ENCODE data around the gene MRPS11.

The MRPS11 gene

GRCh38 chr15:88448991-88449461 lies 18.5 kb upstream of the MRPS11 start:
- ATAC-seq = no peak; the same call in 2 of the 3 replicates
- TF ChIP-seq ARNTL (CRISPR knock-in tag; IDR thresholded peaks at IDR 0.05; ENCODE audit: borderline replicate concordance, low read depth) = no peak
- TF ChIP-seq ZNF70 (CRISPR knock-in tag; IDR thresholded peaks at IDR 0.05) = no peak
- no peak for TF ChIP-seq TOX (CRISPR knock-in tag; IDR thresholded peaks at IDR 0.05; ENCODE audit: borderline replicate concordance)
- no peak for TF ChIP-seq CREB5 (CRISPR knock-in tag; IDR thresholded peaks at IDR 0.05; ENCODE audit: low read depth)
- TF ChIP-seq BACH2 (CRISPR knock-in tag; IDR thresholded peaks at IDR 0.05; ENCODE audit: borderline replicate concordance) = 0 out of 2 replicates have a peak, but pooled peaks have one; percentile 30
- no peak for TF ChIP-seq ZNF565 (CRISPR knock-in tag; conservative IDR thresholded peaks at IDR 0.05; ENCODE audit: low read depth)
- TF ChIP-seq ZNF8 (CRISPR knock-in tag; IDR thresholded peaks at IDR 0.05) = no peak
- no peak for TF ChIP-seq GLIS3 (CRISPR knock-in tag; IDR thresholded peaks at IDR 0.05)
- no peak for TF ChIP-seq ESRRG (CRISPR knock-in tag; IDR thresholded peaks at IDR 0.05)
- no peak for TF ChIP-seq SNAI2 (CRISPR knock-in tag; IDR thresholded peaks at IDR 0.05)
- TF ChIP-seq, protein P1, sequence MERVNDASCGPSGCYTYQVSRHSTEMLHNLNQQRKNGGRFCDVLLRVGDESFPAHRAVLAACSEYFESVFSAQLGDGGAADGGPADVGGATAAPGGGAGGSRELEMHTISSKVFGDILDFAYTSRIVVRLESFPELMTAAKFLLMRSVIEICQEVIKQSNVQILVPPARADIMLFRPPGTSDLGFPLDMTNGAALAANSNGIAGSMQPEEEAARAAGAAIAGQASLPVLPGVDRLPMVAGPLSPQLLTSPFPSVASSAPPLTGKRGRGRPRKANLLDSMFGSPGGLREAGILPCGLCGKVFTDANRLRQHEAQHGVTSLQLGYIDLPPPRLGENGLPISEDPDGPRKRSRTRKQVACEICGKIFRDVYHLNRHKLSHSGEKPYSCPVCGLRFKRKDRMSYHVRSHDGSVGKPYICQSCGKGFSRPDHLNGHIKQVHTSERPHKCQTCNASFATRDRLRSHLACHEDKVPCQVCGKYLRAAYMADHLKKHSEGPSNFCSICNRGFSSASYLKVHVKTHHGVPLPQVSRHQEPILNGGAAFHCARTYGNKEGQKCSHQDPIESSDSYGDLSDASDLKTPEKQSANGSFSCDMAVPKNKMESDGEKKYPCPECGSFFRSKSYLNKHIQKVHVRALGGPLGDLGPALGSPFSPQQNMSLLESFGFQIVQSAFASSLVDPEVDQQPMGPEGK (CRISPR knock-in tag; IDR thresholded peaks at IDR 0.05; ENCODE audit: borderline replicate concordance) = no peak
- TF ChIP-seq RARB (CRISPR knock-in tag; IDR thresholded peaks at IDR 0.05) = no peak
- no peak for TF ChIP-seq ISL1 (CRISPR knock-in tag; IDR thresholded peaks at IDR 0.05)
- no peak for TF ChIP-seq ZC3H10 (CRISPR knock-in tag; IDR thresholded peaks at IDR 0.05)
- no peak for TF ChIP-seq ZFP3 (CRISPR knock-in tag; IDR thresholded peaks at IDR 0.05)
- TF ChIP-seq OSR1 (CRISPR knock-in tag; IDR thresholded peaks at IDR 0.05) = no peak
- peak; percentile 87; the same call in 1 of the 2 replicates for TF ChIP-seq TCF4 (CRISPR knock-in tag; IDR thresholded peaks at IDR 0.05; ENCODE audit: borderline replicate concordance)
- TF ChIP-seq TSHZ2 (CRISPR knock-in tag; IDR thresholded peaks at IDR 0.05) = peak; percentile 92

DNA sequence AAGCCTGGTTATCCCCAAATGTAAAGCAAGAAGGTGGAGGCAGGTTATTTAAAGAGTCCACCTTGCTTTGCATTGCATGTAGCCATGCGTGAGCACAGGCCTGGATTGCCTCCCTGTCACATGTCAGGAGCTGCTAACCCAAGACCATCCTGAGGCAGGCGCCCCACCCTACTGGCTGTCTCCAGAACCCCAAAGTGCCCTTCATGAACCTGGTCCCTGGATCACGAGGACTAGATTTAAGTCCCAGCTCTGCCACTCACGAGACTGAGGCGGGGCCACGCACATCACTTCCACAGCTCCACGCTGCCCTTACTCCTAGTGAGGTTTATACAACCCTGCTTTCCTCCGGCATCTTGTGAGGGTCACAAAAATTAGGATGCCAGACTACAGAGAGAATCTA lies 17.9 kb upstream of the MRPS11 start:
- ATAC-seq = no peak
- TF ChIP-seq ISL1 (CRISPR knock-in tag; IDR thresholded peaks at IDR 0.05) (no peak), ZNF8 (CRISPR knock-in tag; IDR thresholded peaks at IDR 0.05) (no peak), CREB5 (CRISPR knock-in tag; IDR thresholded peaks at IDR 0.05; ENCODE audit: low read depth) (no peak), ZNF70 (CRISPR knock-in tag; IDR thresholded peaks at IDR 0.05) (no peak), SNAI2 (CRISPR knock-in tag; IDR thresholded peaks at IDR 0.05) (no peak), GLIS3 (CRISPR knock-in tag; IDR thresholded peaks at IDR 0.05) (no peak), POU6F1 (CRISPR knock-in tag; IDR thresholded peaks at IDR 0.05; ENCODE audit: borderline replicate concordance, low read depth) (no peak), PPARA (CRISPR knock-in tag; IDR thresholded peaks at IDR 0.05; ENCODE audit: borderline replicate concordance) (no peak), CSRNP3 (CRISPR knock-in tag; IDR thresholded peaks at IDR 0.05) (no peak), RARB (CRISPR knock-in tag; IDR thresholded peaks at IDR 0.05) (no peak), OSR1 (CRISPR knock-in tag; IDR thresholded peaks at IDR 0.05) (no peak), ARNTL (CRISPR knock-in tag; IDR thresholded peaks at IDR 0.05; ENCODE audit: borderline replicate concordance, low read depth) (no peak), TOX (CRISPR knock-in tag; IDR thresholded peaks at IDR 0.05; ENCODE audit: borderline replicate concordance) (no peak), TSHZ2 (CRISPR knock-in tag; IDR thresholded peaks at IDR 0.05) (no peak), ZNF565 (CRISPR knock-in tag; conservative IDR thresholded peaks at IDR 0.05; ENCODE audit: low read depth) (no peak), BACH2 (CRISPR knock-in tag; IDR thresholded peaks at IDR 0.05; ENCODE audit: borderline replicate concordance) (no peak), ESRRG (CRISPR knock-in tag; IDR thresholded peaks at IDR 0.05) (no peak), ZFP30 (CRISPR knock-in tag; IDR thresholded peaks at IDR 0.05) (no peak)
- TF ChIP-seq, protein P1 (CRISPR knock-in tag; IDR thresholded peaks at IDR 0.05; ENCODE audit: borderline replicate concordance) = no peak
